Activated naive CD4-positive, alpha-beta T cell treated with anti-CD3 and anti-CD28 coated beads, Interleukin-2, amount 50 U/mL, for 72 hours (primary cell): Measurements from ENCODE around the gene SHC2. TPM values are rescaled to one million over a fixed set of nuclear protein-coding genes. Genes with fewer than 3 reads are reported as not detected.

Source experiments
- ATAC-seq, 2 donors: fragments of 150-1000 bp; cut with Tn5 transposase; 2 replicates each; pipeline ENCODE4 v1.10.0; 2021; ENCODE audit warnings: mild to moderate bottlenecking in 2 of 2, moderate library complexity in 2 of 2
- DNase-seq, 2 donors: peaks; one replicate each; pipeline ENCODE4 v3.0.0; 2021 to 2022; ENCODE audit warnings: low spot score in 2 of 2
- H3K27ac Mint-ChIP-seq, 2 donors: one replicate each; pipeline ENCODE4 v1.8.0; 2022; ENCODE audit warnings: mild to moderate bottlenecking in 2 of 2, mixed read lengths in 2 of 2
- H3K36me3 Mint-ChIP-seq, 2 donors: one replicate each; pipeline ENCODE4 v1.8.0; 2022; ENCODE audit warnings: mixed read lengths in 2 of 2
- H3K9me3 Mint-ChIP-seq, 2 donors: one replicate each; pipeline ENCODE4 v1.8.0; 2022; ENCODE audit warnings: mixed read lengths in 2 of 2
- total RNA-seq, 2 donors: library from RNA; stranded (reverse); gene quantifications; one replicate each; pipeline ENCODE4 v1.2.3, GENCODE V29; 2022

The SHC2 gene
- total RNA-seq, 2 donors from 2014 or later, result not detected

DNA sequence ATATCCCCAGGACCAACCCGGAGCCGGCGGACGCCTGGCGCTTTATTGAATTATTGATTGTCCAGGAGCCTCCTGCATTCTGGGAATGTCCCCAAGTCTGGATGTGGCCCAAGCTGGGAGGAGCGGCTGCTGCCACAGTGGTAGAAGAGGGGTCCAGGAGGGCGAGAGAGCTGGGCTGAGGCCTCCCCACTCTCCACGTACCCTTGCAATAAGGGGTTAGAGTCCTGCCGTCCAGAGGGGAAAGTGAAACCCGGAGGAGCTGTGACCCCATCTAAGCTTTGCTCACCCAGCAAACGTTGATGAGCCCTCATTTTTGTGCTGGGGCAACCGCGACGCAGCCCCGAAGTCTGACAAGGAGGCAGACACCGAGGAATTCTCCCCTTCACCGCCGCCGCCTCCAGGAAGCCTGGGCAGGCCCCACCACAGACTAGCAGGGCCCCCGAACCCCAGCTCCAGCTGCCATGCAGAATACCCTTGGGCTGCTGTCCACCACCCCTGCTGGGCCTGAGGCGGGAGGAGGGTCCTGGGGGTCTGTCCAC is 50.5 kb downstream of the SHC2 start:
- H3K36me3 Mint-ChIP-seq, result no peaks in the 10 kb centered on the region
- H3K9me3 Mint-ChIP-seq, result no peaks in the 10 kb centered on the region
- no peak for ATAC-seq
- no peak overlapping the region for H3K27ac Mint-ChIP-seq
- DNase-seq, result peak in 1 of 2 donors; percentile 33

DNA sequence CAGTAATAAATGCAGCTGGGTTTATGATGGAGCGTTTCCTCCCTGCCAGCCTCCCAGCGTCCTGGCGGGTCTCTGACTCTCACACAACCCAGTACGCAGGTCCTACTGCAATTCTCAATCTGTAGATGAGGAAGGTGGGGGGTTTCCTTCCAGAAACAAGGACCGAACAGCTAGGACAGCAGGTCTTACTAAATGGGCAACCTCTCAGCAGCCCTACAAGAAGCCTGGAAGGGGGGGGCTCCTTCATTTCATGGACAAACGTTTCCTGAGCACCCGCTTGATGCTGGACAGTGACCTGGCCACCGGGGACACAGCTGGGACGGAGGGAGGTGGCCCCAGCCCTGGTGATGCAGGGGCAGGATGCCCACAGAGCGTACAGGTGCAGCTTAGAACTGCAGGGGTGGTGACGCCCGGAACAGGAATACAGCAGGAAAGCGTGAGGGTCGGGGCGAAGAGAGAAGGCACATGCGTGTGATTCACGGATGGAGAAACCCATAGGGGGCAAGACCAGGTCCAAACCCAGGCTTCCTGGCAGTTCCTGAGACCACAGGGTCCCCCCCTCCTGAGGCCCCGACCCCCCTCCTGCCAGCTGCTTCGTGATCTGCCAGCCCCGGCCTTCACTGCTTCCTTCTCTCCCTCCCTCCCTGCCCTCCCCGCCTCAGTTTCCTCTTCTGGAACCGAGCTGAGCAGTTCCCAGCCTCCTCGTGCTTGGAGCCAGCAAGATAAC is 51.2 kb downstream of the SHC2 start:
- no peak overlapping the region for H3K27ac Mint-ChIP-seq
- no peaks in the 10 kb centered on the region for H3K9me3 Mint-ChIP-seq
- DNase-seq, result peak in 1 of 2 donors; percentile 43
- peak; percentile 29 to 39 for ATAC-seq
- H3K36me3 Mint-ChIP-seq, result no peaks in the 10 kb centered on the region

DNA sequence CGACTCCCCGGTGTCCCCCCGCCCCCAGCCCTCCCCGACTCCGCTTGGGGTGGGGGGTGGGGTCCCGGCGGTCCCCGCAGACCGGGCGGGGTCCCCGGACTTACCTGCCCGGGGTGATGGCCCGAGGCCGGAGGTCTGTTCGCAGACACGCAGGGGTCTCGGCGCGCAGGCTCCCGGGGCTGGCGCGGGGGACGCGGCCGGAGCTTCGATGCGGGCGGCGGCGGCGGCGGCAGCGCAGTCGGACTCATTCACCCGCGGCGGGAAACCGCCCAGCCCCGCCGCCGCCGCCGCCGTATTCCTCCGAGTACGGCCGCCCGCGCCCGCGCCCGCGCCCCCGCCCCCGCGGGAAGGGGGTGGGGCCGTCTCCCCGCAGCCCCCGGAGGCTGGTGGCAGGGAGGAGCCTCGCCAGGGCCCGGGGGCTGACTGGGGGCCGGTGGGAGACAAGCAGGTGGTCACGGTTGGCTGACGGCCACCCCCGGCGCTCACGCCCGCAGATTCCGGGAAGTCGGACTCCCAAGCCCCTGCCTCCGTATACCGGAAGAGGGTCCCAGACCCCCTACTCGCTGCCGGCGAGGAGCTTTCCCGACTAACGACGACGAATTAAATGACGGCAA is 51.8 kb downstream of the SHC2 start, which contains the start of gene C2CD4C:
Gene C2CD4C (minus strand): TSS at position 246 of the 614 bp plus-strand sequence. CDS start 786 bp downstream, outside the sequence.
- ATAC-seq (peak; percentile 36 to 47), DNase-seq (peak; percentile 47 to 49)
- H3K27ac Mint-ChIP-seq, result no peak within 1 kb of the TSS
- H3K36me3 Mint-ChIP-seq, result no peaks in the 10 kb centered on the region
- no peaks in the 10 kb centered on the region for H3K9me3 Mint-ChIP-seq

DNA sequence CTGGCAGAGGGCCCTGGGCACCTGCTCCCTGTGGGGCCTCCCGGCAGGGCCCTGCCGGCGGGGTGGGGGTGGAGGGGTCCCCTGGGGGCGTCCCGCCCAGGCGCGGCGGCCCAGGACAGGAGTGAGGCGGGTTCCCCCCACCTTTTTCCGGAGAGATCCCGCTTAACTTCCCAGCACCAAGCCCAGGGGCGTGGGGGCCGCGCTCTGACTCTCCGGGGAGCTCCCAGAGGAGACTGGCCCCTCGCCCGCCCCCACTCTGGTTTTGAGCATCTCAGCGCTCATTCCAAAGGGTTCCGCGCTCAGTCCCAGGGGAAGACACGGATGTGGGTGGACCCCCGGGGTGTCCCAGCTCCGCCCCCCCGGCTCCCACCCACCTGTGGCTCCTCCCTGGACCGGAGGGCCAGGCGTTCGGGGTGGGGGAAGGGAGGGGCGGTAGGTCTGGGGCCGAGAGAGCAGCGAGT is 52.4 kb downstream of the SHC2 start:
- no peaks in the 10 kb centered on the region for H3K9me3 Mint-ChIP-seq
- ATAC-seq (no peak), DNase-seq (peak in 1 of 2 donors; percentile 26)
- no peaks in the 10 kb centered on the region for H3K36me3 Mint-ChIP-seq
- no peak overlapping the region for H3K27ac Mint-ChIP-seq

DNA sequence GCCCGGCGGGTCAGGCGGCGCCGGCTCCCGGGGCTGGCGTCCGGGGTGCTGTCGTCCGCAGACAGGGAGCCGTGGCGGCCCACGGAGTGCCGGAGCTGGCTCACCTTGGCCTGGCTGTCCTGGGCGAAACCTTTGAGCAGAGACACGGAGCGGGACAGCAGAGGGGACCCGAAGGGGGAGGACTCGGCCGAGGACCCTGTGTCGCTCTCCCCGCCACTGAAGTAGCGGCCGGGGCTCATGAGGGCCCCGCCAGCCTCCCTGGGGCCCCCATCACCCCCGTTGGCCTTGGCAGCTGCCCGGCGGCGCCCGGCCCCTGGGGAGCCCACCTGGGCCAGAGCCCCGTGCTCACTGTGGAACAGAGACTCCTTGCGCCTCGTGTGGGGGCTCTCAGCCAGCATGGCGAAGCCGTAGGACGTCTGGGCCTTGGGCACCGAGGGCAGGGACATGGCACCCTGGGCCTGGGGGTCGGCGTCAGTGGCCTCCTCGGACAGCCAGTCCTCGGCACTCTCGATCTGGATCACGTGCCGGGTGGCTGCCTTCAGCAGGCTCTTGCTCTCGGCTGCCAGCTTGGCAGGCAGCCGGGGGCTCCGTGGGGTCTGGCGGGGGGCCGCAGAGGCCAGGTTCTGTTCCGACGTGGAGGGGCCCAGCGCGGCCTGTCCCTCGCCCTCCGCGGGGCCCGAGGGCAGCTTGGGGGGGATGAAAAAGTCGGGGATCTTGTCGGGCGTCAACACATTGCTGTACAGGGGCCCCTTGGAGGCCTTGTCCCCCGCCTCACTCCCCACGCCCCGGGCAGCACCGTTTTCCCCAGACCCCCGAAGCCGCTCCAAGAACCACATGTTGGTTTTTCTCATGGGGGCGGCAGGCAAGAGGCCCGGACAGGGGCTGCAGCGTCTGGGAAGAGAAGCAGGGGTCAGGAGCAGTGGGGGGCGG is 53.1 kb downstream of the SHC2 start:
- ATAC-seq (no peak), DNase-seq (peak in 1 of 2 donors; percentile 46)
- no peaks in the 10 kb centered on the region for H3K9me3 Mint-ChIP-seq
- no peaks in the 10 kb centered on the region for H3K36me3 Mint-ChIP-seq
- no peak overlapping the region for H3K27ac Mint-ChIP-seq

DNA sequence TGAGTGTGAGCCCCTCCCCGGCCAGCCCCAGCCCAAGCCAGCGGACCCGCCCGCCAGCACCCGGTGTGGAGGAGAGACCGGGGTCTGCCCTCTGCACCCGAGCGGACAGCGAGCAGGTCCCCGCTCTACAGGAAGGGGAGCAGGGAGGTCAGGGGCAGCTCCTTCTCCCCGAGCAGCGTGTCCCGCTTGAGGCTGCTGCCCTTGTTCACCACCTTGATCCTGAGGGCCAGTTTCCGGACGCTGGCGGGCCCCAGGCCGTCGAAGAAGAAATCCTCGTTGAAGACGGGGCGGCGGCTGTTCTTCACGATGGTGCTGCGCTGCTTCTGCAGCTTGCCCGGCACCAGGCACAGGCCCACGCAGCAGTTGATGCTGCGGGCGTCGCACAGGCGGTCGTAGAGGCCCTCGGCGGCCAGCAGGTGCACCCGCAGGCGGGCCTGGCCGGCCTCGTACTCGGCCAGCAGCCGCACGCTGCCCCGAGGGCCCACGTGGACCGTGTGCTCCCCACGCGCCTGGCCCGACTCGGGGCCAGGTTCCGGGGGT is 53.8 kb downstream of the SHC2 start:
- Mint-ChIP-seq H3K9me3 (no peaks in the 10 kb centered on the region), H3K36me3 (no peaks in the 10 kb centered on the region), H3K27ac (no peak overlapping the region)
- no peak for DNase-seq
- no peak for ATAC-seq

DNA sequence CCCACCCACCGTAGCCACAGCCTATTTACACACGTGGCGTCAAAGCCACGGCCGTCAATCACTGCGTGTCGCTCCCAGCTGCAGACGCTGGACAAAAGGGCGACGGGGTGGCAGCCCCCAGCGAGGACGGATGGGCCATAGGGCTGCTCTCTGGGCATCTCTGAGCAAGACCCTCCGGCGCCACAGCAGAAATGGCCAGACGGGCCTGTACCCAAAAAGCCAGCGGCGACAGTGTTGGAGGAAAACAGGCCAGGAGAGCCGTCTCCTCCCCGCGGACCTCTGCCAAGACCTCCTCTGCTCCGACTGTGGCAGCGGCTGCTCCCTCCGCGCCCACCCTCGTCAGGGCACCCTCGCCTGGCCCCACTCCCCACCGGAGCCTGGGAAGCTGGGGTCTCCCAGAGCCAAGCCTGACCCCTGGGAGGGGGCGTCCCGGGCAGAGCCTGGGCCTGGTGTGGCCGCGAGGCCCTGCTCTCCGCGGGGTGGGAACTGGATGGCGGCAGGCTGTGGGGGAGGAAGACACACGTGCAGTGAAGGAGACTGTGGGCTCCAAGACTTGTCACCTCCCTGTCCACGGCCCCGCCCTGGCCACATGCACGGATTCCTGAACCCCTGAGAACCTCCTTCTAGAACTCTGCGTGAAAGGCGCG is 54.6 kb downstream of the SHC2 start:
- DNase-seq, result no peak
- Mint-ChIP-seq H3K36me3 (no peaks in the 10 kb centered on the region), H3K27ac (no peak overlapping the region), H3K9me3 (no peaks in the 10 kb centered on the region)
- ATAC-seq, result no peak

DNA sequence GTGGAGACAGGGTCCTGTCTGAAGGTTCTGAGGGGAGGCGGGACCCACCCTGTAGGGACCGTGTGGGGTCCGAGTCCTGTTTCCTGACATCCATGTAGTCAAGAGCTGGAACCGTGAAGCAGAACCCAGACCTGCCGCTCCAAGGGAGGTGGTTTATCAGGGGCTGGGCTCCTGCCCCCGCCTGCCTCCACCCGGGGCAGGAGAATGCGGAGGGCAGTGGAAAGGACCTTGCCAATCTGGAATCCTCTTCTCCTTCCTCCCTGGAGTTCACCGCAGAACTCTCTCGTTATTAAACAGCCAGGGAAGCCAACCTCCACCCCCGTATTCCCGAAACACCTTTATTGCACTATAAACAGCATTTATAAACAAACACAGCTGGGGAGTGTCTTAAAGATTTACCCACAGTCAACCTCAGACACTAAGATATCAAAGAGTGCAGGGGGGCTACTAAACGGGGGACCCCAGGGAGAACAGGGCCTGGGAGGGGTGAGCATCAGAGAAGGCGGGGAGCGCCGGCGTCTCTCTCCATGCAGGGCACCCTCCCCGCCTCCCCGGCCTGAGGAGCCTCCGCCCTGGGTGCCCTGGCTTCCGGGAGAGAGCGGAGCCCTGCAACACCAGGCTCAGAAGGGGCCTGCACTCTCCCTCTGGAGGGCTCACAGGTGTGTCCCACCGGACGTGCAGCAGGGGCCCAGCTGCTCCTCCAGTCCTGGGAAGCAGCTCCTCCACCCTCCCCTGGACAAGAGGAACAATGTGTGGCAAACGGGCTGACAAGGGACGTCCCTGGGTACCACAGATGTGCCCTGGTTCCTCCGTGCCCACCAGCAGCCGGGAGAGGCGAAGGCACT is 55.5 kb downstream of the SHC2 start:
- no peak for DNase-seq
- no peak overlapping the region for H3K27ac Mint-ChIP-seq
- ATAC-seq, result peak in 1 of 2 donors; percentile 34
- no peaks in the 10 kb centered on the region for H3K36me3 Mint-ChIP-seq
- no peaks in the 10 kb centered on the region for H3K9me3 Mint-ChIP-seq

DNA sequence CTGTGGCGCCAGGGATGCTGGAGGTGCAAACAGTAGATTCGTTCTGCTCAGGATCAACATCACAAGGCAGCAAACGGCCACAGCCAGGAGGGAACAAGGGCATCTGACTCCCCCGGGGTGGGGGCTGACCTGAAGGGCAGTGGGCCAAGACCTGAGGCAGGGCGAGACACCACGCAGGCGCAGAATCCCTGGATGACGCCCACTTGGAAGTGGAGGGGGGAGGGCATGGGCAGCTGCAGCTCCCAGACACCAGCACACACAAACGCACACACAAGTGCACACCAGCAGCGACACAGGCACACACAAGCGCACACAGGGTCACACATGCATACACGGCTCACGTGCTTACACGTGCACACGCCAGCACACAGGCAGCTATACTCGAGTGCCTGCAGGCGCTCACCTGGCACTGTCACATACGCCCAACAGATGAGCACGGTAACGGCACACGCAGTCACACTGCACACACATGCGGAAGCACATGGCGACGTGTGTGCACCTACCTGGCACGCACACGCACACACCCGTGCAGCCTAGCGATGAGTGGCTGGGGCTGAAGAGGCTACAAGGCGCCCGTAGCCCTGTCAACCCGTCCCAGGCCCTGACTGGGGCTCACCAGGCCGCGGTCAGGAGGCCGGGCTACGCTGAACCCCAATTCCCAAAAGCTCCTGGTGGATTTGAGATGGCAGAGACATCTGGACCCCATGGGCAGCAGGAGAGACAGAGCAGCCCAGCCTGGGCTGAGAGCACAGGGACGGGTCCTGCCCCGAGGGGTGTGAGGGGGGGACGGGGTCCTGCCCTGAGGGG is 57.4 kb downstream of the SHC2 start:
- no peak for DNase-seq
- Mint-ChIP-seq H3K9me3 (no peaks in the 10 kb centered on the region), H3K36me3 (no peaks in the 10 kb centered on the region), H3K27ac (no peak overlapping the region)
- ATAC-seq, result no peak

DNA sequence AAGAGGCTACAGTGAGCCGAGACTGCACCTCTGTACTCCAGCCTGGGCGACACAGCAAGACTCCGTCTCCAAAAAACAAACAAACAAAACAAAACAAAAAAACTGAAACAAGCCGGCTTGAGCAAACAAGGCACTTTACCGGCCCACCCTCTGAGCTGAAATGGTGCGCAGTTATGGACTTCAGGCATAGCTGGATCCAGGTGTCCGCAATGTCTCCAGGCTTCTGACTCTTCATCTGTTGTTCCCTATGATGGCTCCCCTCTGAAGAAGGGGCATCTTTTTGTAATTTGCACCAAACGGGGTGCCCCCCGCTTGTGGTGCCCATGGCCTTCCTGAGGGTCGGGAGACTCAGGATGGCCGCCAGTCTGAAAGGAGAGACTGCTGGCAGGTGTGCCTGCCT is 58.0 kb downstream of the SHC2 start:
- no peak for DNase-seq
- H3K27ac Mint-ChIP-seq, result no peak overlapping the region
- H3K36me3 Mint-ChIP-seq, result no peaks in the 10 kb centered on the region
- ATAC-seq, result no peak
- H3K9me3 Mint-ChIP-seq, result no peaks in the 10 kb centered on the region

DNA sequence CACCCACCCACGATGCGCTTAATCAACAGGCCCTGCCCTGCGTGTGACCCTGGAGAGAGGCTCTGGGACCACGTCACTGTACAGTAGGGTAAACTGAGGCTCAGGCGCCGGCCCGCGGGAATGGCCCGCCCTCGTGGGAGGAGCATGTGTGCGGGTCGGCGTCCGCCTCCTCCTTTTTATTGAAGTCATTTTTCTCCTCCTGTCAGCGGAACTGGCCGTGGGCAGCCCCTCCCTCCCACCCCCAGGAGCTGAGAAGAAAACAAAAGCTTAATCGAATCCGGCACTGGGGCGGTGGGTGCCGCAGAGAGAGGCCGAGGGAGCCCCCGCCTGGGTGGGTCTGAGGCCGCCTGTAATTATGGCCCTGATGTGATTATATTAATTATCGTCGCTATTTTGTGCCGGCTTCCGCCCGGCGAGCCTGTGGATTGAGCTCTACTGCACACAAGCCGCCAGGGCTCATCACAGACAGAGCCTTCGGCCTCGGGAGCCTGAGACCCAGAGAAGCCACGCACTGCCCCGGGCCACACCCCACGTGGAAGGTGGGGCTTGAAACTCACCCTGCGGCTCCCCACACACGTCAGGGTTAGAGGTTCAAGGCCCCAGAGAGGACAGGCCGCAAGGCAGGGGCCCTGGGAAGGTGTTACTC is 58.8 kb downstream of the SHC2 start:
- ATAC-seq (no peak), DNase-seq (no peak)
- Mint-ChIP-seq H3K9me3 (no peaks in the 10 kb centered on the region), H3K27ac (no peak overlapping the region), H3K36me3 (no peaks in the 10 kb centered on the region)

DNA sequence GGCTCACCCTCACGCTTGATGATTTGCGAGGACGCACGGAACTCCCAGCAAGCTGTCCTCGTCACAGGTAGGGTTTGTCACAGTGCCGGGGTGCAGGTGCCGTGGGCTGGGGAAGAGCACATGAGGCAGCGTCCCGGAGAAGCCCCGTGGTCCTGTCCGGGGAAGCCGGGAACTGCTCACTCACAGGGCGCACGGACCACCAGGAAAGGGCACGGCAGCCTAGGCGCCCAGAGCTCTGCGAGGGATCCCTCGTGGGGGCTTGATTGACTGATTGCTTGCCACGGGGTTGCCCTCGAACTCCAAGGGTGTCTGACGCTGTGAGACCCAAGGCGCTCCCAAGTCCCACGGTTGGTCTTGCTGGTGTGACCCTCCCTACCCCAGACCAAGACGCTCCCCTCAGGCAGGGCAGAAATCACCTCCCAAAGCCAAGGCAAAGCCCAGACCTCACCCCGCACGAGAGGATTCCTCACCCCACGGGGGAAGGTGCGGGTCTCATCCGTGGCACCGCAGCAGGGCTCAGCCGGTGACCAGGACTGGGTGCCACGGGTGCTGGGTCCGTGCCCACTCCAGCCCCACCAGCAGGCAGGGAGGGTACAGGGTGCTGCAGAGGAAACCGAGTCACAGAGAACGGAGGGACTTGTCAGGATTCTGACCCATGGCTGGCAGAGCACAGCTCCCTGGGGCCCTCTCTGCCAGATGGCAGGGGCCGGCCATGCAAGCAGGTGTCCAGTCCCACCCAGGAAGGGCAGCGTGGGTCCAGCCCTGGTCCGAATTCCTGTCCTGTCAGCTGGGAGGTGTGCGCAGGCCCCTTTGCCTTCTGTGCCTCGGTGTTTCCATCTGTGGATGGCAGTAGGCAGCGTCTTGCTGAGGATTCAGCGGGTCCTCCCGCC is 59.6 kb downstream of the SHC2 start:
- ATAC-seq (no peak), DNase-seq (peak in 1 of 2 donors; percentile 53)
- Mint-ChIP-seq H3K36me3 (no peaks in the 10 kb centered on the region), H3K9me3 (no peaks in the 10 kb centered on the region), H3K27ac (peak overlapping the region in 1 of 2 donors; percentile 82)

DNA sequence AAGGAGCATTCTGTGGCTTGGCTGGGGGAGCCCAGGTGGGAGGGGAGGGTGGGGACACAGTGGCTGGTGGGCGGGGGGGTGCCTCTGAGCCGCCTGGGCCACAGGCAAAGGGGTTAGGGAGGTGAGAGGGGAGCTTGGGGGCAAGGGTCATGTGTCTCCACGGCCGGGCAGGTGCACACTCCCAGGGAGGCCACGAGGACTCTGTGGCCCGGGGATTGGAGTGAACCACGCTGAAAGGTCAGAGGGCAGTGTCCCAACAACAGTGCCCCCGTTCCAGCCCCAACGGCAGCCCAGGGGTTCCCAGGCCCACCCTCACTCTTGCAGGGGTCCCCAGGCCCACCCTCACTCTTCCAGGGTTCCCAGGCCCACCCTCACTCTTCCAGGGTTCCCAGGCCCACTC is 61.5 kb downstream of the SHC2 start:
- H3K9me3 Mint-ChIP-seq, result peaks cover 6 to 7% of the 10 kb centered on the region in 2 donors
- ATAC-seq, result no peak
- no peak overlapping the region for H3K27ac Mint-ChIP-seq
- no peaks in the 10 kb centered on the region for H3K36me3 Mint-ChIP-seq
- no peak for DNase-seq
